ENCODE data around the gene KLRF1.

GRCh38 chr12:9872162-9872561, 44.9 kb downstream of the KLRF1 start:
- no peak for TF ChIP-seq POLR2A (IDR thresholded peaks at IDR 0.05; ENCODE audit: low read length)
- TF ChIP-seq GATA1 (IDR thresholded peaks at IDR 0.05; ENCODE audit: low read depth, low read length), result no peak

Data from erythroblast (primary cell).